Measurements from ENCODE around the gene HS3ST5. TPM values are rescaled to one million over a fixed set of nuclear protein-coding genes. Genes with fewer than 3 reads are reported as not detected.

HS3ST5 gene
- polyA plus RNA-seq, 3 donors, result not detected

GRCh38 chr6:114007516-114007915 is 335.3 kb downstream of the HS3ST5 start:
- Histone ChIP-seq H3K79me2 (ENCODE audit: insufficient read depth, low read length) (no peaks in the 10 kb centered on the region), H3K4me3 (replicated peaks in 1 of 3; ENCODE audit: low read depth in 2 of 3, low read length in 3 of 3) (no peak overlapping the region), H3K4me1 (ENCODE audit: control insufficient read depth in 1 of 2, insufficient read depth in 2 of 2, low read length in 2 of 2) (no peaks in the 10 kb centered on the region), H3K9ac (ENCODE audit: insufficient read depth, low read length, poor library complexity, severe bottlenecking) (no peak overlapping the region), H4K20me1 (ENCODE audit: insufficient read depth, low read length) (no peaks in the 10 kb centered on the region), H3K4me2 (replicated peaks; ENCODE audit: extremely low read depth, low read length, poor library complexity, severe bottlenecking) (no peak overlapping the region), H3K27ac (ENCODE audit: low read depth in 1 of 2, low read length in 2 of 2) (no peak overlapping the region), H3K9me3 (replicated peaks in 1 of 2; ENCODE audit: control insufficient read depth in 1 of 2, insufficient read depth in 1 of 2, low read length in 2 of 2) (no peaks in the 10 kb centered on the region), H3K36me3 (replicated peaks in 1 of 2; ENCODE audit: control insufficient read depth in 1 of 2, insufficient read depth in 2 of 2, low read length in 2 of 2) (no peaks in the 10 kb centered on the region), H2AFZ (ENCODE audit: insufficient read depth, low read depth, low read length, poor library complexity, severe bottlenecking) (no peak overlapping the region), H3K27me3 (ENCODE audit: control insufficient read depth in 2 of 2, insufficient read depth in 2 of 2, low read length in 2 of 2) (no peaks in the 10 kb centered on the region)
- no peak for DNase-seq
- H3K9me3 Mint-ChIP-seq, result peaks cover 0 to 3% (median 0%) of the 10 kb centered on the region in 7 donors
- H3K27ac Mint-ChIP-seq, result no peak overlapping the region
- no CpG with 5 or more reads among the region's 2 CpGs for WGBS (ENCODE audit: insufficient coverage)
- intact Hi-C loops (cut with micrococcal nuclease), result no loop called here
- no peaks in the 10 kb centered on the region for H3K4me1 Mint-ChIP-seq
- no peak overlapping the region for H3K4me3 Mint-ChIP-seq
- no peaks in the 10 kb centered on the region for H3K36me3 Mint-ChIP-seq
- TF ChIP-seq CTCF (IDR thresholded peaks at IDR 0.05), result no peak
- no peaks in the 10 kb centered on the region for H3K27me3 Mint-ChIP-seq (ENCODE audit: low read depth in 3 of 3)

Small RNA genes lying within 50 kb of the gene (small RNA-seq; reads per million reads assigned to genes)
- not detected for gene RNA5SP213 (ENCODE audit: insufficient read length, low read depth)
